ELF-1 (cell line): ENCODE data around the gene HEATR5B.
A peak's percentile ranks its signal among the peaks of the same experiment; 100 is the strongest.
"Not testable (repeated sequence)": the region's sequence is repeated elsewhere in the genome, so short reads cannot be mapped to it uniquely, and the experiment has no call there.

ENCODE experiments used
- DNase-seq: peaks from one replicate; pipeline ENCODE4 v3.0.0-alpha.2; 2016; ENCODE audit warnings: low read depth, low spot score

HEATR5B gene

GRCh38 chr2:37061776-37062175 lies 22.4 kb downstream of the HEATR5B start:
- no peak for DNase-seq

- no peak for DNase-seq
These were observed 23.0 kb downstream of the HEATR5B start for GRCh38 chr2:37061013-37061711.

DNA sequence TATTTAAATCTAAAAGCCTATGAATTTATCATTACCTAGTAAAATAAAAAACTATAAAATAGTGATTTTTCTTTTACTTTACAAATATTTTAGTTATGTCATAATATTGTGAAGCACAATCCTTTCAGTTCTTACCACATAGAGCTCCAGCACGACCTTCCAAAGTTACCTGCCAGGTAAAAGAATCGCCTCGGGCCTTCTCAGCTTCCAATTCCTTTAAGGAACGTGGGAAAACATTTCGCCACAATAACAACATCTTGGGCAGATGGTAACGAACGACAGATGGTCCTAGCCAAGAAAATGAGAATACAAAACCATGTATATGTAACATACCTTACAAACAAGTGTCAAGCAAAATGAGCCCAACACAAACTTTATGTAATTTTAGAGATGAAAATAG lies 23.7 kb downstream of the HEATR5B start:
- DNase-seq, result no peak

GRCh38 chr2:37059841-37060240 lies 24.3 kb downstream of the HEATR5B start:
- DNase-seq, result no peak

DNA sequence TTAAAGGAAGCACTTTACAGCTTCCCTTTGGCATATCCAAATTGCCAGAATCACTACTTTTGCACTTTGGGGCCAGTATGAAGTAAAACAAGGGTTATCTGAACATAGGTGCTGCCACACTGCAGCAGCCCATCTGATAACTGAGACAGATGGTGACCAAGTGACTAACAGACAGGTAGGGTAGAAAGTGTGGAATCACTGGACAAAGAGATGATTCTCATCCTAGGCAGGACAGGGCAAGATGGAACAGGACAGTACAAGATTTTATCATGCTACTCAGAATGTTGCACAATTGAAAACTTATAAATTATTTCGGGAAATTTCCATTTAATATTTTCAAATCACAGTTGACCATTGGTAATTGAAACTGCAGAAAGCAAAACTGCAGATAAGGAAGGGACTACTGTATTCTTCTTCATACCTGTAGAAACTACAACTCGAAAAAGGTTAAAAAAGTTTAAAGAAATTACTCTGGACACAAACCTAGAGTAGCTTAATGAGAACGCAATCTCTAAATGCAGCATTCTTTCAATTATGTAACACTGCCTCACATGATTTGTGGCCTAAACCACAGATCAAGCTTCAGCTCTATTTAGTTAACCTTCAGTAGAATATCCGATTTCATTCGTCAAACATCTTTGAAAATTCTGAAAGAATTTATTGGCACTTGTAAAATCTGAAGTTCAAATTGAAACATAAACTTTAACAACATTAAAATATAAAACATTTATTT lies 31.4 kb downstream of the HEATR5B start:
- DNase-seq, result no peak

DNA sequence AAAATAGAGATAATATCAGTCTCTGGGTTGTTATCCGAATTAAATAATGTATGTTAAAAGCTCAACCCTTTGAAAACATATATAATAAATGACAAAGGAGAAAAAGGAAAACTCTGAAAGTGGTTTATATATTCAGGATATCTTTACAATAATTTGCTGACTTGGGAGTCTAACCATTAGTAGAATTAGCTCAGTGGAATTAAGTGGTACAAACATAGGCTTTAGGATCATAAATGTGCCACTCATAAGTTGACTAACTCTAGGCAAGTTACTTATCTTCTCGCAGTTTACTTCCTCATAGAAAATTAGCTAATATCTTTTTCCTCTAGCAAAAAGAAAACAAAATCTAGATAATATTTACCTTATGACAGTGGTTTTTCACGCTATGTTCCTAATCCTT lies 44.6 kb downstream of the HEATR5B start:
- no peak for DNase-seq

- DNase-seq, result no peak
These were observed 46.4 kb downstream of the HEATR5B start for GRCh38 chr2:37037771-37038170.

- DNase-seq, result no peak
These were observed 54.4 kb downstream of the HEATR5B start for GRCh38 chr2:37029758-37030157.

DNA sequence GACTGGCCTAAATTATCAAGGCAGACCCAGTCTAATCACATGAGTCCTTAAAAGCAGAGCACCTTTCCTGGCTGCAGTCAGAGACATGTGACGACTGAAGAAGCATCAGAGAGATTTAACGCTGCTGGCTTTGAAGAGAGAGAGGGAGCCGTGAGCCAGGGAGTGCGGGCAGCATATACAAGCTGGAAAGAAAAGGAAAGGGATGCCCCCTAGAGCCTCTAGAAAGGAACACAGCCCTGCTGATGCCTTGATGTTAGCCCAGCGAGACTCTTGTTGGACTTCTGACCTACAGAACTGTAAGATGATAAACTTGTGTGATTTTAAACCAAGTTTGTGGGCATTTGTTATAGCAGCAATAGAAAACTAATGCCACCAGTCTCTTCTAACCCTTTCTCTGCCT lies 58.1 kb downstream of the HEATR5B start:
- peak; percentile 51 for DNase-seq

DNA sequence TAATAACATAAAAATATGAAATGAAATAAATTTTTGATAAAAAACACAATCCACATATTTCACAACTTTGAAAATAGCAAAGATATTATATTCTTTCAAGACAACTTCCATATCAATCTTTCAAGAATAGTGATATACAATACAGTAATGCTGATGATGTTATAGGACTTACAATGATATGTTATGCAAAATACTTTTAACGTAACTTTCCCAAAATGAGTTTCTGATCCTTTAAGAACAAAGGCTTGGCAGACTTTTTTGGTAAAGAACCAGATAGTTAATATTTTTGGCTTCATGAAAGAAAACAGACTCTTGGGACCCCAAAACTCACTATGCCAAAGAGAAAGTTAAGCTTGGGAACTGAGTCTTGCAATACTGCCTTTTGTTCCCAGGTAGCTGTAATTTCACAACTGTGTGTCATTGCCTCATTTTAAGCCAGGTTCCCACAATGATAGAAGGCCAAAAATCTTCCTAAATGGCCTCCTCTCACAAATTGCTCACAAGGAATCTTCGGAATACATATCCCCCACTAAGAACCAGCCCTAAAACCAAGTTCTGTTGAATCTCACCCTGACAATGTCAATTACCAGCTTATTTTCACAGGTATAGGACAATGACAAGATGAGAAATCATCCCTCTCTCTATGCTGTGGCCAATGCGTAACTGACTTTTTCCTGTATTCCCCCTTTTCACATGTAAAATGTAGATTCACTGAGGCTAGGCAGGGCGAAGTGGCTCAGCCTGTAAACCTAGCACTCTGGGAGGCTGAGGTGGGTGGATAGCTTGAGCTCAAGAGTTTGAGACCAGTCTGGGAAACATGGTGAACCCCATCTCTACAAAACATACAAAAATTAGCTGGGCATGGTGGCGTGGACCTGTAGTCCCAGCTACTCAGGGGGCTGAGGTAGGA lies 63.0 kb downstream of the HEATR5B start:
- no peak for DNase-seq

- peak; percentile 4 for DNase-seq
These were observed 63.8 kb downstream of the HEATR5B start for GRCh38 chr2:37020212-37020886.

DNA sequence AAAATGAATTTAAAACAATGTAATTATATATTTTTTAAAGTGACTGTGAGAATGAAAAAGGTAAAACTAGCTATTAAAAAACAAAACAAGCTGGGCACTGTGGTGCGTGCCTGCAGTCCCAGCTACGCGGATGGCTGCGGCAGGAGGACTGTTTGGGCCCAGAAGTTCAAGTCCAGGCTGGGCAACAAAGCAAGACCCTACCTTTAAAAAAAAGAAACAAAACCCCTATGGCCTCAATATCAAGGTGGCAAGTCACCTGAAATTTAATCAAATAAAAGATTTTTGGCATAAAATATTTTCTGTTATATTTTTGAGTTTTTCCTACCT lies 70.9 kb downstream of the HEATR5B start:
- no peak for DNase-seq

DNA sequence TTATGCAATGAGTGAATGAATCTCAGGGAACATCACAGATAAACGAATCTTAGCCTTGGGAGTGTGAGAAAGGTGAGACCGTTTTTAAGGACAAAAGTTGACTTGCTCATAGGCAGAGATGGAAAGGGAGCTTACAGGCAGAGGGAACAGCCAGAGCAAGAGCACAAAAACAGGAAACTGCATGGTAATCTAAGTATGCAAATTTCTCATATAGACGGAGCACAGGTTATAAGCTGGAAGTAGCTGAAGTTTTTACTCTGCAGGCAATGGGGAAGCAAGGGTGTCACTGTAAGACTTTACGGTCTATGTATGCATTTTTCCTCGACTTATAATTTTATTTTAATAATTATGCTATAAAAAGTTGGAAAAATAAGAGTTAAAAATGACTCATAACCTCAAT lies 73.0 kb downstream of the HEATR5B start:
- no peak for DNase-seq

DNA sequence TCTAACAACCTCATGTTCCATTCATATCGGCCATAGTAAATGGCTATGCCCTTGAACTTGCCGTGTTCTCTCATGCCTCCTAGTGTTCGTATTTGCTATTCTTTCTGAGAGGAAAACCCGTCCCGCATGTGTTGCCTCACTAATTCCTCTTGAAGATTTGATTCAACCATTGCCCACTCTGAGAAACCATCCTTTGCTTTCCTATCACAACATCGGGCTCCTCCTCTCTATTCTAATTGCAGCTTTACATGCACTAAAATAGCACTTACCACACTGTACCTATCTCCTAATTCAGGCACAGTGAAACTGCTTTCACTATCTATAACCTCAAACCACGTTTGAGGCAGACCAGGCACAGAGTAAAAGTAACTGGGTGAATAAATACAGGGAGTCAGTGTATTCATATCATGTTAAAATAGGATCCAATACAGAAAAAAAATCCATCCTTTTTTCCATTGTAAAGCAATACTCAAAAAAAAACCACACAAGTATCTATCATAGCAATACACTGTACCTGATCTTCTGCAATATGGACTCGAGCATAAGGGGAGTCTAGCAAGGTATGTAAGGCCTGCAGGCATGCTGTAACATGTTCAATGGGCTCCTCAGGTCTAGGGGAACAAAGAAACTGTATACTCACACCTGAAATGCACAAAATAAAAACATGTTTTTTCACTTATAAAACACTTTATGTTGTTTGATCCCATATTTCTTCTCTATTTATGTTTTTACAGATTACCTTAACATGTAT lies 78.9 kb downstream of the HEATR5B start:
- peak; percentile 4 for DNase-seq

DNA sequence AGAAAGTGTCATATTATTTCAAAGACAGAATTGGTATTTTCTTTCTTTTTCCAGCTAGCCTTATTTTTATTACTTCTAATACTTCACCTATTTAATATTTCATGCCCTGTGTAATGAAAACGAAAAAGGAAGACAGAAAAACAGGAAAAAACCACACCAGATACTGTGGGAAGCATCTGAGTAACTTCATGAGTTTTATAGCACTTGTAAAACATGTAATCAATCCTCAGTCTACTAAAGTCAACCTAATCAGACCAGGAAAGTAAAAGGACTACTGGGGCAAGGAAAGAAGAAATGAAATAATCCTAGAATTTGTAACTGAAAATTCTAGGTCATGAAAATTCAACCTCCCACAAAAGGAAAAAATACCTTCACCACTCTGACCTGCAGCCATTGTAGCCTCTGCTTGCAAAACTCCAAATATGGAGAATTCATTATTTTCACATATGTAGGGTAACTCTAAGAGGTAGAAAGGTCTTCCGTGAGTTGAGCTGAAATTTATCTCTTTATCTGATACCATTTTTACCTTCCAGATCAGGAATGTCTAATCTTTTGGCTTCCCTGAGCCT lies 83.1 kb downstream of the HEATR5B start:
- DNase-seq, result no peak

- no peak for DNase-seq
These were observed 83.9 kb downstream of the HEATR5B start for GRCh38 chr2:37000318-37000717.

DNA sequence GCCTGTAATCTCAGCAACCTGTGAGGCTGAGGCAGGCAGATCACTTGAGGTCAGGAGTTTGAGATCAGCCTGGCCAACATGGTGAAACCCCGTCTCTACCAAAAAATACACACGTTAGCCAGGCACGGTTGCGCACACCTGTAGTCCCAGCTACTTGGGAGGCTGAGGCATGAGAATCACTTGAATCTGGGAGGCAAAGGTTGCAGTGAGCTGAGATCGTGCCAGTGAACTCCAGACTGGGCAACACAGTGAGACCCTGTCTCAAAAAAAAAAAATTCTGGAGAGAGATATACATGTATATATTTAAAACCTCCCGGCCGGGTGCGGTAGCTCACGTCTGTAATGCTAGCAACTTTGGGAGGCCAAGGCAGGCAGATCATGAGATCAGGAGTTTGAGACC lies 84.8 kb downstream of the HEATR5B start:
- not testable (repeated sequence) for DNase-seq

- no peak for DNase-seq
These were observed 90.1 kb downstream of the HEATR5B start for GRCh38 chr2:36993841-36994620.

- DNase-seq, result no peak
These were observed 96.2 kb downstream of the HEATR5B start for GRCh38 chr2:36988008-36988407.

- no peak for DNase-seq
These were observed 101.7 kb downstream of the HEATR5B start for GRCh38 chr2:36982467-36982866.
